Liver (tissue), 9 donors: ENCODE measurements around the gene PHLDB3. TPM values are rescaled to one million over a fixed set of nuclear protein-coding genes. Genes with fewer than 3 reads are reported as not detected.

ENCODE experiments used
- DNase-seq: peaks from one replicate; pipeline ENCODE4 v3.0.0-alpha.2; 2017; ENCODE audit warnings: low spot score
- H3K27ac ChIP-seq, 2 donors: one replicate each; pipeline ENCODE4 v1.7.0; 2013; ENCODE audit warnings: inconsistent platforms in 2 of 2, low read length in 2 of 2, control low read depth in 1 of 2, low read depth in 1 of 2, mild to moderate bottlenecking in 1 of 2
- H3K27me3 ChIP-seq, 4 donors: one replicate each; pipeline versions ENCODE4 v1.6.1 to v1.7.0; 2013; ENCODE audit warnings: low read length in 3 of 4, inconsistent platforms in 1 of 4, mild to moderate bottlenecking in 1 of 4, moderate library complexity in 1 of 4; ENCODE audit not compliant: control insufficient read depth in 4 of 4, insufficient read depth in 4 of 4
- H3K36me3 ChIP-seq, 4 donors: one replicate each; pipeline versions ENCODE4 v1.6.1 to v1.7.0; 2013; ENCODE audit warnings: low read length in 3 of 4, mild to moderate bottlenecking in 3 of 4, low read depth in 1 of 4, moderate library complexity in 1 of 4; ENCODE audit not compliant: control insufficient read depth in 4 of 4, insufficient read depth in 3 of 4
- H3K4me1 ChIP-seq, 4 donors: one replicate each; pipeline versions ENCODE4 v1.6.1 to v1.7.0; 2013; ENCODE audit warnings: low read length in 3 of 4, mild to moderate bottlenecking in 3 of 4, moderate library complexity in 1 of 4; ENCODE audit not compliant: control insufficient read depth in 4 of 4, insufficient read depth in 4 of 4
- H3K4me3 ChIP-seq, 3 donors: one replicate each; pipeline versions ENCODE4 v1.6.1 to v1.7.0; 2013; ENCODE audit warnings: low read length in 3 of 3, control low read depth in 1 of 3, low read depth in 1 of 3, mild to moderate bottlenecking in 1 of 3
- H3K9ac ChIP-seq, 2 donors: one replicate each; pipeline ENCODE4 v1.7.0; 2013; ENCODE audit warnings: low read length in 2 of 2, mild to moderate bottlenecking in 2 of 2, moderate library complexity in 2 of 2, control low read depth in 1 of 2, low read depth in 1 of 2
- H3K9me3 ChIP-seq, 4 donors: one replicate each; pipeline versions ENCODE4 v1.6.1 to v1.7.0; 2013; ENCODE audit warnings: low read length in 3 of 4; ENCODE audit not compliant: control insufficient read depth in 4 of 4
- EGR1 ChIP-seq, 2 donors: IDR thresholded peaks; 2 replicates each; pipeline ENCODE4 v1.6.1; 2016 to 2018; ENCODE audit warnings: antibody characterized with exemption in 2 of 2, low read depth in 2 of 2
- FOXA2 ChIP-seq: IDR thresholded peaks from 2 replicates; pipeline ENCODE4 v1.6.1; 2016; ENCODE audit warnings: antibody characterized with exemption
- GABPA ChIP-seq, 2 donors: IDR thresholded peaks in 1 of 2; conservative IDR thresholded peaks in 1 of 2; 2 replicates each; pipeline ENCODE4 v1.6.1; 2016; ENCODE audit warnings: antibody characterized with exemption in 2 of 2, mild to moderate bottlenecking in 1 of 2, moderate library complexity in 1 of 2
- HNF4A ChIP-seq, 2 donors: conservative IDR thresholded peaks; 2 replicates each; pipeline ENCODE4 v1.6.1; 2016; ENCODE audit warnings: antibody characterized with exemption in 2 of 2, mild to moderate bottlenecking in 2 of 2
- MAX ChIP-seq: IDR thresholded peaks from 2 replicates; pipeline ENCODE4 v1.6.1; 2016; ENCODE audit warnings: antibody characterized with exemption
- NR2F2 ChIP-seq: IDR thresholded peaks from 2 replicates; pipeline ENCODE4 v1.6.1; 2016; ENCODE audit warnings: antibody characterized with exemption
- RAD21 ChIP-seq, 2 donors: IDR thresholded peaks; 2 replicates each; pipeline ENCODE4 v1.6.1; 2016; ENCODE audit warnings: antibody characterized with exemption in 2 of 2, mild to moderate bottlenecking in 2 of 2
- REST ChIP-seq: IDR thresholded peaks from 2 replicates; pipeline ENCODE4 v1.6.1; 2016; ENCODE audit warnings: antibody characterized with exemption, mild to moderate bottlenecking
- SP1 ChIP-seq: IDR thresholded peaks from 2 replicates; pipeline ENCODE4 v1.6.1; 2018; ENCODE audit warnings: antibody characterized with exemption, mild to moderate bottlenecking
- TAF1 ChIP-seq: conservative IDR thresholded peaks from 2 replicates; pipeline ENCODE4 v1.6.1; 2016; ENCODE audit warnings: antibody characterized with exemption, mild to moderate bottlenecking
- YY1 ChIP-seq: IDR thresholded peaks from 2 replicates; pipeline ENCODE4 v1.6.1; 2016; ENCODE audit warnings: antibody characterized with exemption, mild to moderate bottlenecking
- WGBS: extraction: QIAGEN DNeasy Blood & Tissue Kit; methylation state at CpG from one replicate; pipeline ENCODE4 v1.1.7; 2013; 5-methylcytosine and 5-hydroxymethylcytosine counted together
- polyA plus RNA-seq, 2 donors: library from polyadenylated mRNA; stranded (reverse) in 1 of 2; unstranded in 1 of 2; fragments of 200-250 nt in 1 of 2; fragments of >200 nt in 1 of 2; fragmentation: Nextera tagmentation in 1 of 2; extraction: Ambion mirVana in 1 of 2; gene quantifications; one replicate each; pipeline versions ENCODE4 v1.2.1 to v1.2.3, GENCODE V29; 2013 to 2015
- total RNA-seq, 2 donors: library from RNA; depleted of rRNA; stranded (reverse); fragments of >200 nt; gene quantifications; one replicate each; pipeline ENCODE4 v1.2.3, GENCODE V29; 2014
- TF ChIP-seq, protein P1 (sequence below): IDR thresholded peaks from 2 replicates; pipeline ENCODE4 v1.6.1; 2016; ENCODE audit warnings: antibody characterized with exemption
- TF ChIP-seq, protein P2 (sequence below): fragments of 150-350 bp; IDR thresholded peaks from 2 replicates; pipeline ENCODE4 v1.5.1; 2017; ENCODE audit warnings: improper control_type of control experiment, low read depth, low read length; ENCODE audit not compliant: missing input control
- donor health status: healthy.
- donor health status: healthy.
- donor health status: healthy.
- donor health status: healthy.
- donor health status: healthy.

PHLDB3 gene
- total and polyA plus RNA-seq, 4 donors: 10.6 to 18.2 (median 11.7) TPM

GRCh38 chr19:43482193-43482592, 22.4 kb downstream of the PHLDB3 start:
- no peaks in the 10 kb centered on the region for H3K9me3 ChIP-seq
- H3K27ac ChIP-seq: no peak overlapping the region
- peaks cover 0 to 26% (median 9%) of the 10 kb centered on the region in 4 donors for H3K36me3 ChIP-seq
- no peak for DNase-seq
- 92% methylated on average over 4 of the region's 4 CpGs for WGBS
- no peaks in the 10 kb centered on the region for H3K27me3 ChIP-seq
- no peaks in the 10 kb centered on the region for H3K4me1 ChIP-seq
- no peak overlapping the region for H3K4me3 ChIP-seq
- no peak overlapping the region for H3K9ac ChIP-seq
- TF ChIP-seq GABPA (IDR thresholded peaks at IDR 0.05 in 1 of 2, conservative IDR thresholded peaks at IDR 0.05 in 1 of 2): no peak
- TF ChIP-seq YY1: no peak
- no peak for TF ChIP-seq RAD21 (IDR thresholded peaks at IDR 0.05)
- no peak for TF ChIP-seq SP1
- TF ChIP-seq, protein P1, sequence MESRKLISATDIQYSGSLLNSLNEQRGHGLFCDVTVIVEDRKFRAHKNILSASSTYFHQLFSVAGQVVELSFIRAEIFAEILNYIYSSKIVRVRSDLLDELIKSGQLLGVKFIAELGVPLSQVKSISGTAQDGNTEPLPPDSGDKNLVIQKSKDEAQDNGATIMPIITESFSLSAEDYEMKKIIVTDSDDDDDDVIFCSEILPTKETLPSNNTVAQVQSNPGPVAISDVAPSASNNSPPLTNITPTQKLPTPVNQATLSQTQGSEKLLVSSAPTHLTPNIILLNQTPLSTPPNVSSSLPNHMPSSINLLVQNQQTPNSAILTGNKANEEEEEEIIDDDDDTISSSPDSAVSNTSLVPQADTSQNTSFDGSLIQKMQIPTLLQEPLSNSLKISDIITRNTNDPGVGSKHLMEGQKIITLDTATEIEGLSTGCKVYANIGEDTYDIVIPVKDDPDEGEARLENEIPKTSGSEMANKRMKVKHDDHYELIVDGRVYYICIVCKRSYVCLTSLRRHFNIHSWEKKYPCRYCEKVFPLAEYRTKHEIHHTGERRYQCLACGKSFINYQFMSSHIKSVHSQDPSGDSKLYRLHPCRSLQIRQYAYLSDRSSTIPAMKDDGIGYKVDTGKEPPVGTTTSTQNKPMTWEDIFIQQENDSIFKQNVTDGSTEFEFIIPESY: no peak
- no peak for TF ChIP-seq TAF1
- TF ChIP-seq NR2F2: no peak

DNA sequence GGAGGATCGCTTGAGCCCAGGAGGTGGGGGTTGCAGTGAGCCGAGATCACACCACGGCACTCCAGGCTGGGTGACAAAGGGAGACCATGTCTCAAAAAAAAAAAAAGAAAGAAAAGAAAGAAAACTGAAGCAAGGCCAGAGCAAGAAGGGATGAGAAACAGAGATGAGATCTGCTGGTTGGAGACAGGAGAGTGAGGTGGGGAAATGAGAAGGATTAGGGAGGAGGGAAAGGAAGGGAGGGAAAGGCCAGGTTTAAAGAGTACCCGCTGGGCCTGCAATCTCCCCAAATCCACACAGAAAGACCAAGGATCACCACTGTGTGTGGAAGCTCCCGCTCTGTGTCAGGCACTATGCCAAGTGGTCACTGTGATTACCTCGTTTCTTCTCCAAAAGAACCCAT, 22.8 kb downstream of the PHLDB3 start:
- Histone ChIP-seq H3K36me3 (peaks cover 0 to 26% (median 9%) of the 10 kb centered on the region in 4 donors), H3K4me1 (no peaks in the 10 kb centered on the region), H3K27ac (no peak overlapping the region), H3K9ac (no peak overlapping the region), H3K27me3 (no peaks in the 10 kb centered on the region), H3K4me3 (no peak overlapping the region), H3K9me3 (no peaks in the 10 kb centered on the region)
- TF ChIP-seq TAF1 (no peak), HNF4A (conservative IDR thresholded peaks at IDR 0.05) (no peak), FOXA2 (no peak), MAX (no peak), REST (no peak), RAD21 (IDR thresholded peaks at IDR 0.05) (no peak), EGR1 (IDR thresholded peaks at IDR 0.05; ENCODE audit: low read depth in 2 of 2) (no peak)
- TF ChIP-seq, protein P2, sequence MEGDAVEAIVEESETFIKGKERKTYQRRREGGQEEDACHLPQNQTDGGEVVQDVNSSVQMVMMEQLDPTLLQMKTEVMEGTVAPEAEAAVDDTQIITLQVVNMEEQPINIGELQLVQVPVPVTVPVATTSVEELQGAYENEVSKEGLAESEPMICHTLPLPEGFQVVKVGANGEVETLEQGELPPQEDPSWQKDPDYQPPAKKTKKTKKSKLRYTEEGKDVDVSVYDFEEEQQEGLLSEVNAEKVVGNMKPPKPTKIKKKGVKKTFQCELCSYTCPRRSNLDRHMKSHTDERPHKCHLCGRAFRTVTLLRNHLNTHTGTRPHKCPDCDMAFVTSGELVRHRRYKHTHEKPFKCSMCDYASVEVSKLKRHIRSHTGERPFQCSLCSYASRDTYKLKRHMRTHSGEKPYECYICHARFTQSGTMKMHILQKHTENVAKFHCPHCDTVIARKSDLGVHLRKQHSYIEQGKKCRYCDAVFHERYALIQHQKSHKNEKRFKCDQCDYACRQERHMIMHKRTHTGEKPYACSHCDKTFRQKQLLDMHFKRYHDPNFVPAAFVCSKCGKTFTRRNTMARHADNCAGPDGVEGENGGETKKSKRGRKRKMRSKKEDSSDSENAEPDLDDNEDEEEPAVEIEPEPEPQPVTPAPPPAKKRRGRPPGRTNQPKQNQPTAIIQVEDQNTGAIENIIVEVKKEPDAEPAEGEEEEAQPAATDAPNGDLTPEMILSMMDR: no peak
- TF ChIP-seq, protein P1: no peak
- WGBS: 91% methylated on average over 6 of the region's 6 CpGs
- no peak for DNase-seq
